Gastrocnemius medialis (tissue), 4 donors: ENCODE data around the gene SLC12A4.

Experiments
- CTCF ChIP-seq, 5 experiments: fragments of 450-650 bp in 3 of 5; fragments of 200-600 bp in 2 of 5; sonication (generic) in 2 of 5; IDR thresholded peaks in 4 of 5; conservative IDR thresholded peaks in 1 of 5; 1 replicate in 4 of 5; 2 replicates in 1 of 5; pipeline ENCODE4 v1.5.1; 2016 to 2019; ENCODE audit warnings: antibody characterized with exemption in 5 of 5, mild to moderate bottlenecking in 3 of 5, moderate library complexity in 3 of 5
- POLR2A ChIP-seq, 2 donors: fragments of 450-650 bp; IDR thresholded peaks; one replicate each; pipeline ENCODE4 v1.6.1; 2017; ENCODE audit warnings: antibody characterized with exemption in 2 of 2, mild to moderate bottlenecking in 2 of 2, moderate library complexity in 2 of 2

GRCh38 chr16:67943619-67944504, 24.6 kb downstream of the SLC12A4 start, which contains the start of gene LCAT:
- no peak for TF ChIP-seq POLR2A (IDR thresholded peaks at IDR 0.05)
- TF ChIP-seq CTCF (IDR thresholded peaks at IDR 0.05 in 4 of 5, conservative IDR thresholded peaks at IDR 0.05 in 1 of 5), result no peak
